HL-60 (cell line): Measurements from ENCODE around the gene TNIK.
A peak's percentile ranks its signal among the peaks of the same experiment; 100 is the strongest.

Experiments used
- DNase-seq, 2 experiments: peaks; one replicate each; pipeline ENCODE4 v3.0.0-alpha.2; 2010 to 2020; ENCODE audit warnings: low read depth in 1 of 2, low spot score in 1 of 2
- H3K27ac ChIP-seq: fragments of 250-450 bp; sonication (Bioruptor Pico); replicated peaks from 2 replicates; pipeline ENCODE4 v1.5.1; 2020; ENCODE audit warnings: mild to moderate bottlenecking, moderate library complexity
- H3K27me3 ChIP-seq: fragments of 250-450 bp; sonication (Bioruptor Pico); 2 replicates; pipeline ENCODE4 v1.5.1; 2021; ENCODE audit warnings: mild to moderate bottlenecking, moderate library complexity; ENCODE audit not compliant: insufficient read depth, poor library complexity, severe bottlenecking
- H3K4me3 ChIP-seq: replicated peaks from 2 replicates; pipeline ENCODE4 v1.5.1; 2011; ENCODE audit warnings: mild to moderate bottlenecking, control low read depth, low read length; ENCODE audit not compliant: insufficient read depth
- GABPA ChIP-seq: IDR thresholded peaks from 2 replicates; pipeline ENCODE4 v1.6.1; 2012; ENCODE audit warnings: low read depth
- POLR2AphosphoS5 ChIP-seq: IDR thresholded peaks from 2 replicates; pipeline ENCODE4 v1.6.1; 2012; ENCODE audit warnings: low read depth
- REST ChIP-seq: IDR thresholded peaks from 2 replicates; pipeline ENCODE4 v1.6.1; 2012; ENCODE audit warnings: low read depth; ENCODE audit not compliant: insufficient replicate concordance
- SPI1 ChIP-seq: IDR thresholded peaks from 2 replicates; pipeline ENCODE4 v1.6.1; 2012; ENCODE audit warnings: low read depth, mild to moderate bottlenecking, borderline replicate concordance
- TF ChIP-seq, protein P1 (sequence below): IDR thresholded peaks from one replicate; pipeline ENCODE4 v1.5.1; 2011; ENCODE audit warnings: low read length, control low read depth, inconsistent platforms; ENCODE audit not compliant: insufficient read depth

Gene TNIK

GRCh38 chr3:171200052-171200749, 260.0 kb downstream of the TNIK start:
- no peaks in the 10 kb centered on the region for H3K27me3 ChIP-seq
- TF ChIP-seq REST (no peak), POLR2AphosphoS5 (no peak), SPI1 (no peak), GABPA (no peak)
- TF ChIP-seq, protein P1, sequence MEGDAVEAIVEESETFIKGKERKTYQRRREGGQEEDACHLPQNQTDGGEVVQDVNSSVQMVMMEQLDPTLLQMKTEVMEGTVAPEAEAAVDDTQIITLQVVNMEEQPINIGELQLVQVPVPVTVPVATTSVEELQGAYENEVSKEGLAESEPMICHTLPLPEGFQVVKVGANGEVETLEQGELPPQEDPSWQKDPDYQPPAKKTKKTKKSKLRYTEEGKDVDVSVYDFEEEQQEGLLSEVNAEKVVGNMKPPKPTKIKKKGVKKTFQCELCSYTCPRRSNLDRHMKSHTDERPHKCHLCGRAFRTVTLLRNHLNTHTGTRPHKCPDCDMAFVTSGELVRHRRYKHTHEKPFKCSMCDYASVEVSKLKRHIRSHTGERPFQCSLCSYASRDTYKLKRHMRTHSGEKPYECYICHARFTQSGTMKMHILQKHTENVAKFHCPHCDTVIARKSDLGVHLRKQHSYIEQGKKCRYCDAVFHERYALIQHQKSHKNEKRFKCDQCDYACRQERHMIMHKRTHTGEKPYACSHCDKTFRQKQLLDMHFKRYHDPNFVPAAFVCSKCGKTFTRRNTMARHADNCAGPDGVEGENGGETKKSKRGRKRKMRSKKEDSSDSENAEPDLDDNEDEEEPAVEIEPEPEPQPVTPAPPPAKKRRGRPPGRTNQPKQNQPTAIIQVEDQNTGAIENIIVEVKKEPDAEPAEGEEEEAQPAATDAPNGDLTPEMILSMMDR: no peak
- H3K27ac ChIP-seq: peak overlapping the region; percentile 46
- peak in 1 of 2 experiments; percentile 12 for DNase-seq
- H3K4me3 ChIP-seq: no peak overlapping the region

DNA sequence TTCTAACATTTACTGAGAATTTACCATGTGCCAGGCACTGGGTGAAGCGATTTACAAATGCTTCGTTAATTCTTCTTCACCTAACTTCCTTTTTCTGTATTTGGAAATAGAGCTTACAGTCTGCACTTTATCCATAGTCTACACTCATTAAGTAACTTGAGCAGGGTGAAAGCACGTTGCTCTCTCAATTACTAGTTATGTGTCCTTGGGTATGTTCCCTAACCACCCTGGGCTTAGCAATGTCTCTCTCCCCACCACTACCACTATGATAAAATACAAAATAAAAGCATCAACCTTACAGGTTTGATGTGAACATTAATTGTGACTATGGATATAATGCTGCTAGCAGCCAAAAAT, 260.8 kb downstream of the TNIK start:
- H3K27me3 ChIP-seq: no peaks in the 10 kb centered on the region
- DNase-seq: peak in 1 of 2 experiments; percentile 46
- H3K27ac ChIP-seq: peak overlapping the region; percentile 46
- no peak overlapping the region for H3K4me3 ChIP-seq
- no peak for TF ChIP-seq GABPA
- no peak for TF ChIP-seq SPI1
- no peak for TF ChIP-seq REST
- TF ChIP-seq, protein P1: no peak
- no peak for TF ChIP-seq POLR2AphosphoS5

- no peaks in the 10 kb centered on the region for H3K27me3 ChIP-seq
- DNase-seq: no peak
- no peak overlapping the region for H3K4me3 ChIP-seq
- peak overlapping the region; percentile 46 for H3K27ac ChIP-seq
- no peak for TF ChIP-seq GABPA
- TF ChIP-seq, protein P1: no peak
- no peak for TF ChIP-seq REST
- no peak for TF ChIP-seq SPI1
- no peak for TF ChIP-seq POLR2AphosphoS5
Measured at GRCh38 chr3:171198781-171199472, 261.3 kb downstream of the TNIK start.
